Cardiac fibroblast (primary cell): Measurements from ENCODE around the gene CBL.

Source experiments
- DNase-seq, 2 donors: peaks; one replicate each; pipeline versions ENCODE4 v3.0.0 to v3.0.0-alpha.2; 2010; ENCODE audit warnings: low read depth in 2 of 2
- H3K4me3 ChIP-seq, 2 donors: replicated peaks in 1 of 2; 1 replicate in 1 of 2; 2 replicates in 1 of 2; pipeline ENCODE4 v1.5.1; 2011; ENCODE audit warnings: low read depth in 2 of 2, low read length in 2 of 2, mild to moderate bottlenecking in 2 of 2, moderate library complexity in 1 of 2
- CTCF ChIP-seq: IDR thresholded peaks from one replicate; pipeline ENCODE4 v1.5.1; 2011; ENCODE audit warnings: low read depth, mild to moderate bottlenecking, low read length, inconsistent platforms

Gene CBL

GRCh38 chr11:119347940-119348605, 141.9 kb downstream of the CBL start:
- no peak for DNase-seq
- no peak overlapping the region for H3K4me3 ChIP-seq
- TF ChIP-seq CTCF = no peak

GRCh38 chr11:119350302-119350701, 144.2 kb downstream of the CBL start:
- H3K4me3 ChIP-seq = no peak overlapping the region
- DNase-seq = no peak
- TF ChIP-seq CTCF = no peak

- TF ChIP-seq CTCF = no peak
- no peak overlapping the region for H3K4me3 ChIP-seq
- no peak for DNase-seq
Observed at GRCh38 chr11:119351232-119351631, 145.1 kb downstream of the CBL start.

- peak; percentile 20 to 84 for DNase-seq
- no peak for TF ChIP-seq CTCF
- H3K4me3 ChIP-seq = no peak overlapping the region
Observed at GRCh38 chr11:119352857-119353260, 146.7 kb downstream of the CBL start.

- DNase-seq = no peak
- TF ChIP-seq CTCF = no peak
Observed at GRCh38 chr11:119355091-119355843, 149.1 kb downstream of the CBL start.

GRCh38 chr11:119356349-119357031, 150.4 kb downstream of the CBL start:
- H3K4me3 ChIP-seq = peak overlapping the region; percentile 56 to 57
- peak; percentile 70 to 78 for DNase-seq
- peak; percentile 76 for TF ChIP-seq CTCF

More at GRCh38 chr11:119355091-119355843, 149.1 kb downstream of the CBL start:
- no peak overlapping the region for H3K4me3 ChIP-seq
